AG09309 (cell line): ENCODE data around the gene EBPL.
A peak's percentile ranks its signal among the peaks of the same experiment; 100 is the strongest.

Experiments used
- DNase-seq: peaks from one replicate; pipeline ENCODE4 v3.0.0-alpha.2; 2010; ENCODE audit warnings: low read depth
- H3K4me3 ChIP-seq: 2 replicates; pipeline ENCODE4 v1.5.1; 2011; ENCODE audit warnings: mild to moderate bottlenecking, low read depth, low read length, moderate library complexity; ENCODE audit not compliant: control insufficient read depth
- CTCF ChIP-seq: IDR thresholded peaks from 2 replicates; pipeline ENCODE4 v1.5.1; 2011; ENCODE audit warnings: mild to moderate bottlenecking, low read depth, low read length, inconsistent platforms; ENCODE audit not compliant: insufficient read depth, control insufficient read depth; ENCODE audit errors: missing control alignments

Gene EBPL

DNA sequence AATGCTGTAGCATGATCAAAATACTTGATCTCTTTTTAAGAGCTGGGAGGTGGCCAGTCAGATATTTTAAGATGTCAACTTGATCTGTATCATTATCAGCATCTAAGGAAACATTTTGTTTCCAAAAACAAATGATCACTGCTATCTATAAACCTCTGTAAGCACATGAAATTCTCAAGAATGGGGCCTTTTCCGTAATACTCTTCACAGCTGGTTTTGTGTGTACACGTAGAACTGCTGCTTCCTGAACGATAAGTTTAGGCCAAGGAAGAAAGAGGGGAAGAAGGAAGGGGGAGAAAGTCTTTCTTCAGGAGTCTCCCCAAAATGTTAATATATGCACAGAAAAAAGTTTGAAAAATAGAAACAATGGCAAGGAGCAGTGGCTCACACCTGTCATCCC is 37.3 kb downstream of the EBPL start:
- no peak overlapping the region for H3K4me3 ChIP-seq
- no peak for DNase-seq
- no peak for TF ChIP-seq CTCF

DNA sequence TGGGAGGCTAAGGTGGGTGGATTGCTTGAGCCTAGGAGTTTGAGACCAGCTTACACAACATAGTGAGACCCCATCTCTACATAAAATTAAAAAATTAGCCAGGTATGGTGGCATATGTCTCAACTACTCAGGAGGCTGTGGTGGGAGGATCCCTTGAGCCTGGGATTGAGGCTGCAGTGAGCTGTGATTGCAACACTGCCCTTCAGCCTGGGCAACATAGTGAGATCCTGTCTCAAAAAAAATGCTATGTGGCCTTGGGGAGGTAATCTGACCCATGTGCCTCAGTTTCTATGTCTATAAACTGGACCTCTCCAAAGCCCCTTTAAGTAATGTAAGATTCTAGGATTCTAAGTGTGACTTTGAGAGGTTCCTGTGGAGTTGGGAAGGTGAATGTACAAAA is 37.8 kb downstream of the EBPL start:
- DNase-seq: no peak
- no peak for TF ChIP-seq CTCF
- H3K4me3 ChIP-seq: no peak overlapping the region

DNA sequence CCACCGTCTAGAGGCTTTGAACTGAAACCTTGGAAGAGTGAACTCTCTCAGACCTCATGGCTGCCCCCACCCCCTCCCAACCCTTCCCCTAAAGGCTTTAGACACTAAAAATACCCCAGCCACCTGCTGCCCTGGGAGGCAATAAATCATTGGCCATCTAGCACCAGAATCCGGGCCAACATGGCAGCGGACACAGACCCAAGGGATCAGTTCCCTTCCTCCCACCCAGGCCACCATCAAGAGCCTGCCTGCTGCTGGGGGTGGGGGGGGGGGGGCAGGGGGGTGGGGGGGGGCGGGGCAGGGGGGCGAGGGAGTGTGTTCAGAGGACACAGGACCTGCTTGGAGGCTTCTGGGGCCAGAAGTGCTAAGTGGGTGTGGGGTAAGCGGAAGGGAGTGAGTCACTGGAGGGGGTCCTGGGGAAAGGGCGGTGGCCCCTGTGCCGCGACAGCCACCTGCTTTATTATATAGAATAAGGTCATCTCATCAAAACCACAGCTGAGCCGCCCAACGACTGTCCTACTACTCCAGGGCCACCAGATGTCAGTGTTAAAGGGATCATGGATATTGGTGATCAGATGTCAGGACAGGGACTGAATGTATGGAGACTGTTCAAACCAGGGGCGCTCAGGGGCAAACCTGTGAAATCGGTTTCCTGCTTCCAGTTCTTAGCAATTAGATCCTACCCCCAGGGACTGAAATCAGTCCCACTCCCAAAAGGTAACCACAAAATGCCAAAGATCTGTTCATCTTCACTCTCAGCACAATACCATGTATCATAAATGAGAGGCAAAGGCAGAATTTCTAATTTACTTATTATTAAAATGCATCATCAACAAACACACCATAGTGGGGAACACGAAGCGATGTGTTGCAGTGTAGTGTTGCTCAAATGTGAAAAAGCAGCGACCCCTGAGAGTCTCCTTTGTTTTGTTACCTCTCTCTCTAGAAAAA is 38.7 kb downstream of the EBPL start:
- no peak for DNase-seq
- H3K4me3 ChIP-seq: no peak overlapping the region
- TF ChIP-seq CTCF: peak; percentile 51

- no peak for DNase-seq
- no peak for TF ChIP-seq CTCF
- H3K4me3 ChIP-seq: no peak overlapping the region
Observed at GRCh38 chr13:49651570-49652354, 39.5 kb downstream of the EBPL start.

GRCh38 chr13:49649963-49650312 is 41.3 kb downstream of the EBPL start:
- no peak for TF ChIP-seq CTCF
- no peak overlapping the region for H3K4me3 ChIP-seq
- DNase-seq: no peak

DNA sequence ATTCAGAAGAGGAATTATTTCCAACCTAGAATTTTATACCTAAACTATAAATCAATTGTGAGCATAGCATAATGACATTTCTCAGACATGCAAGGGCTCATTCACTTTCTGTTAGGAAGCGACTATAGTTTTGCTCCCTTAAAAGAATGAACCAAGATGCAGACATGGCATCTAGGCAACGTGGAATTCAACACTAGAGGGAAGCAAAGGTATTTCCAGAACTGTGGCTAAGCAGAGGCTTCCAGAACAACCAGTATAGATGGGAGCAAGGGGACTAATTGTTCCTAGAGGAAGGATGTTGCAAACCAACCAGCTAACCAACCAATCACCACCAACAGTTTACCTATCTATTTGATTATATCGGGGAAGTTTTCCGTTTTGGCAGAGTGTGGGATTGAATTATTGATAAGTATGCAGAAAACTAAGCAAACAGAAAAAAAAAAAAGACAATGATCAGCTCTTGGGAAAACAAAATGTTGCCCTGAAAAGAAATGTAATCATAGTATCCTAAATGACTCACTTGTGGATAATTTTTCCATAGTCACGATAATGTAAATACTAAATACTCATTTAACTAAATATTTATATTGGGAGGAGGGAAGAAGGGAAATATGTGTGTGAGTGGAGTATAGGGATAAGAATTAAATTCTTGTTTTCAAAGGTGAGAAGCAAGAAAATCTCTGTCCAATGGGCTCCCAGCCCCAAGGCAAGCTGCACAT is 41.9 kb downstream of the EBPL start:
- peak; percentile 7 for DNase-seq
- peak; percentile 61 for TF ChIP-seq CTCF

More for the DNA sequence above, 41.9 kb downstream of the EBPL start:
- no peak overlapping the region for H3K4me3 ChIP-seq
